Brain pericyte (primary cell): Measurements from ENCODE around the gene GSTM4.
A peak's percentile ranks its signal among the peaks of the same experiment; 100 is the strongest.

ENCODE experiments used
- DNase-seq: peaks from one replicate; pipeline ENCODE4 v3.0.0-alpha.2; 2012; ENCODE audit warnings: low read depth, low spot score

The GSTM4 gene

DNA sequence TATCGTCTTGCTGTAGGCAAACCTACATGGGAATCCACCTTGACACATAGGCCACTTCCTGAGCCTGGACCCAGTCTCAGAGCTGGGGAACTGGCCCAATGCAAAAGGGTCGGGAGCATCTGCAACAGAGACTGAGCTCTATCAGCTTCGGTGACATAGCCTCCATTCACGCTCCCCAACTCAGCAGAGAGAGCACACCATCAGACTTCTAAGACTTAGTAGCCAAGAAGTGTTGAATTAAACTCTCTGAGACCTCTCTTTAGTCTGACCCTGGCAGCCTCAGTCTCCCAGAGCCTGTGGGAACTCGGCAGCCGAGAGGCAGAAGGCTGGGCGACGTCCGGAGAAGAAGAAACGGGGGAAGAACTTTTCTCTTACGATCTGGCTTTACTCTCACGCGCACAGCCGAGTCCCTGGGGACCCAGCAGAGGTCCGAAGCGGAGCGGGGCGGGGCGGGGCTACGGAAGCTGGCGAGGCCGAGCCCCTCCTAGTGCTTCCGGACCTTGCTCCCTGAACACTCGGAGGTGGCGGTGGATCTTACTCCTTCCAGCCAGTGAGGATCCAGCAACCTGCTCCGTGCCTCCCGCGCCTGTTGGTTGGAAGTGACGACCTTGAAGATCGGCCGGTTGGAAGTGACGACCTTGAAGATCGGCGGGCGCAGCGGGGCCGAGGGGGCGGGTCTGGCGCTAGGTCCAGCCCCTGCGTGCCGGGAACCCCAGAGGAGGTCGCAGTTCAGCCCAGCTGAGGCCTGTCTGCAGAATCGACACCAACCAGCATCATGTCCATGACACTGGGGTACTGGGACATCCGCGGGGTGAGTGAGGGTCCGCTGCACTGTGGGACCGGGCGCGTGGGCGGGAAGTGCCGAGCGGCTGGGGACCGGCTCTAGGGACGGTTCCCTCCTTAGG, at the start of gene GSTM4:
Gene GSTM4 (plus strand): TSS at position 485 of the 905 bp plus-strand sequence. CDS start 291 bp downstream, at position 776.
- peak; percentile 44 for DNase-seq

DNA sequence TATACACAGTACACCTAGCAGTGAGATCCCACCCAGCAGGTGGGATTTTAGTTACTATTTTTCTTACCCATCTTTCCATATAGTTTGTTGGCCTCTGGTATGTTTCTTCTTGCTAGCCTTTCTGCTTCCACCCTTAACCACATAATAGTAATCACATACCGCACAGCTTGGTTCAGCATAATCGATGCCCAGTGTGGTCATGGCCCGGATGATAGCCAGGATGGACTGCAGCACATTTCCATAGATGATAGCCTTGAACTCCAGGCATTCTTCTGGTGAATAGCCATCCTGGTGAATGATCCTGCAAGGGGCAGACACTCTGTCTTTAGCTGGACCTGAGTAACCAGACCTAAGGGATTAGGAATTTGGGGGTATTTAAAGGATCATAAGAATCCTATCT, 46.0 kb upstream of the GSTM4 start:
- no peak for DNase-seq

DNA sequence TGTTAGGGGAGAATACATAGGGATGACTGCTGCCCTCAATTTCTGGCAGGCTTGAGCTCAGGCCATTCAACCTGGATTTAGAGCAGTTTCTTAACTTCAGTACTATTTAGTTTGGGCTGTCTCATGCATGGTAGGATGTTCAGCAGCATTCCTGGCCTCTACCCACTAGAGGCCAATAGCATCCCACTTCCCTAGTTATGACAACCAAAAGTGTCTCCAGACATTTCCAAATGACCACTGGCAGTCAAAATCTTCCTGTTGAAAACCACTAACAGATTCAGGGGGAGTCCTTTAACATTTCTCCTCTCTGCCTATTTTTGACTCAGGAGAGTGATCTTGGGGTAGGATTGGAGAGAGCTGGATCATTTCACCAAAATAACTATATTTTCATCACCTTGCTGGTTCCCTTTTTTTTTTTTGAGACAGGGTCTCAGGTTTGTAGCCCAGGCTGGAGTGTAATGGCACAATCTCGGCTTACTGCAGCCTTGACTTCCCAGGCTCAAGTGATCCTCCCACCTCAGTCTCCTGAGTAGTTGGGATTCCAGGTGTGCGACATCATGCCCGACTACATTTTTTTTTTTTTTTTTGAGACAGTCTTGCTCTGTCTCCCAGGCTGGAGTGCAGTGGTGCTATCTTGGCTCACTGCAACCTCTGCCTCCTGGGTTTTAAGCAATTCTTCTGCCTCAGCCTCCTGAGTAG, 45.1 kb upstream of the GSTM4 start:
- no peak for DNase-seq

DNA sequence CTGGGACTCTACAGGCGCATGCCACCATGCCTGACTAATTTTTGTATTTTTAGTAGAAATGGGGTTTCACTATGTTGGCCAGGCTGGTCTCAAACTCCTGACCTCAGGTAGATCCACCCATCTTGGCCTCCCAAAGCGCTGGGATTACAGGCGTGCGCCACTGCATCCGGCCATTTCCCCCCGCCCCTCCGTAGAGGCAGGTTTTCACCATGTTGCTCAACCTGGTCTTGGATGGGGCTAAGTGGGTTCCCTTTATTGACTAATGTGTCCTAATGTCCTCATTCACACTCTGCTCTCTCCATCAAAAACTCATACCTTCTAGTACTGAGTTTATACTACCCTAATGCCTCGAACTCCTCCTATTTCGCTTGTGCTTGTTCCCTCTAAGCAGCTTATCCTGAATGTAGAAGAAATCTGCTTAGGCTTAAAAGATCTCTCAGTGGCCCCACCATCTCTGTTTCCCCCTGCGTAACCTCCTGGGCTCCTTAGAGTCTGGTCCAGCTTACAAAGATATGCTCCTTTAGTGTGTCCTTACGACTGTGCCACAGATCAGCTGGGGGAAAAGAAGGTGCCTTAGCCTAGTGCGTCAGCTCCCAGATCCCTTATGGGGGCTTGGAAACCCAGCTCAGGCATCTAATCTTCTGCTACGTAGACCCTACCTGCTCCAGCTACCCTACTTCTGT, 44.5 kb upstream of the GSTM4 start:
- no peak for DNase-seq

DNA sequence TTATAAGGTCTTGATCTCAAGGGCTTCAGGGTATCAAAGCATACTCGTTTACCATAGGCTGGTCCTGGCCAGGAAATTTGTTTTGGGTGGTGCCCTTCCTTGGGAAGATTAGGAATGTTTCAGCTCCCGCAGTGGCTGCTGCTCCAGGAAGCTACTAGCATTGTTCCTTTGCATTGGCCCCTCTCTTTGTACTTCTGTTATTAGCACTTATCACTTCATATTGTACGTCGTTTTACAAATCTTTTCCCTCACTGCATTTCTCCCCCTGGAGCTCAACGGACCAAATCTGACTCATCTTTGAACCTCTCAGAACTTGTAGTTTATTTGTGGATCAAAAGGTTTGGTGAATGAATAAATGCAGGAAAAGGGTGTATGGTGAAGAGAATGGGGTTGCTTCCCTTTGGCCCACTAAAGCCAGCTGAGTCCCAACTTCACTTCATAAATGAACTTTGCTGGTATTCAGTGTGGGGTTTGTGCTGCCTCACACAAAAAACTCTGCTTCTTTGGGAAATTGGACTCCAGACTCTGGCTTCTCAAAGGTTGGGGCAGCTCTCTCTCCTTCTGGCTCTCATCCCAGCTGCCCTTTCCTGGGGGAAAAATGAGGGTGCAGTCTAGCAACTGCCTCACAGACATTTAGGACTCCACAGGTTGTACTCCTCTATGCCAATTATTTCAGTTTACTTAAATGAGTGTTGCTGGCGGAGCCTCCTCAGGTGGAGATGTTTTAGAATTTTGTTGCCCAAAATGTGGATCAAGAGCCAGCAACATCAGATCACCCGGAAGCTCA, 42.3 kb upstream of the GSTM4 start:
- no peak for DNase-seq

DNA sequence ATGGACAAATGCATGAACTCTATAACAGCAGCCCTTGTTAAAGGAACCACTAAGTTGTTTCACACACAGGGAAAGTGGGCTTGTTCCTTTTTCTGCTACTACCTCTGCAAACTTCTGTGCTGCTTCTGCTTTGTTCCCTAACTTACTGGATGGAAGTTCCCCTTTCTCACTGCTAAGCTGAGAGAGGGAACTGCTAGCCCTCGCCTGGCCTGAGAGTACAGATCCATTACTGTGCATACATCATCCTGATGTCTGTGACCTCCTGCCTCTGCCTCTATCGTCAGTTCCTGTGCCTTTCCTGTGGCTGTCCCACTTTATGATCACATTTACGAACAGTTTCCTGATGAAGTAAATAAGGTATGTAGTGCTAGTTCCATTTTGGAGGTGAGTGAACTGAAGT, 40.0 kb upstream of the GSTM4 start:
- DNase-seq = no peak

DNA sequence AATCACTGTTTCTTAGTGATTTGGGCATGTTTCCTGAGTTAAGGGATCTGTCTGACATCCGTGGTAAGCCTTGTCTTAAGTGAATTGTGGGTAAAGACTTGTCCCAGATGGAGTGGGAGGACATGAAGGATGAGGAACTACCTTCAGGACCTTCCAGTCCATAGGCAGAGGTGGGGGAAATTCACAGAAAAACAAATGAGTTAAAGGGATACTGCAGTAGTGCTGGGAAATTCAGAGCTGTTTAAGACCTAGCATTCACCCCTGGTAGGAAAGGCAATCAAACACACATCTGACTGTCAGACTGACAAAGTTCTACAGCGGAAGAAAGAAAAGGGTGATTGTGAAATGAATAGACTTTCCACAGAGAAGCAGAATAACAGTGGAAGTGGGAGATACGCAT, 39.5 kb upstream of the GSTM4 start:
- no peak for DNase-seq

DNA sequence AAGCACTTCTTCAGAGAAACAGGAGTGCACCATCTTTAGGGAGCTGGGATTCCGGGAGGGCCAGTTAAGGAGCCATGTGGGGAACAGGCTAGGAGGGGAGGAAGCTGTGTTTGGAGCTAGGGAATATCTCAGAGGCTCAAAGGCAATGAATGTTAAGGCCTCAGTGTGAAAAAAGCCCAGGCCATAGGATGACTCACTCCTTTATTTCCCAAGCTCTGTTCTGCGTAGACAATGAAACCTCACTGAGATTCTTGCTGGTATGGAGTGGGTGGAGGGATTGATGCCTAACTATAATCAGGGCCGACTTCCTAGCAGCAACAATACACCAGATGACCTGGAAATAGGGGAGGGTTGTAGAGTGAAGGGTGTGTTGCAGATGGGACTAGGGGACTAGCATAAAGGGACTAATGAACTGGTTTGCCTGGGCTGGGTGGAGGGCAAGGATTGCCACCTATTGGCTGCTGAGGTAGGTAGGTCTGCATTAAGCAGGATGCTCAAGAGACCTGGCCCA, 38.6 kb upstream of the GSTM4 start:
- no peak for DNase-seq

DNA sequence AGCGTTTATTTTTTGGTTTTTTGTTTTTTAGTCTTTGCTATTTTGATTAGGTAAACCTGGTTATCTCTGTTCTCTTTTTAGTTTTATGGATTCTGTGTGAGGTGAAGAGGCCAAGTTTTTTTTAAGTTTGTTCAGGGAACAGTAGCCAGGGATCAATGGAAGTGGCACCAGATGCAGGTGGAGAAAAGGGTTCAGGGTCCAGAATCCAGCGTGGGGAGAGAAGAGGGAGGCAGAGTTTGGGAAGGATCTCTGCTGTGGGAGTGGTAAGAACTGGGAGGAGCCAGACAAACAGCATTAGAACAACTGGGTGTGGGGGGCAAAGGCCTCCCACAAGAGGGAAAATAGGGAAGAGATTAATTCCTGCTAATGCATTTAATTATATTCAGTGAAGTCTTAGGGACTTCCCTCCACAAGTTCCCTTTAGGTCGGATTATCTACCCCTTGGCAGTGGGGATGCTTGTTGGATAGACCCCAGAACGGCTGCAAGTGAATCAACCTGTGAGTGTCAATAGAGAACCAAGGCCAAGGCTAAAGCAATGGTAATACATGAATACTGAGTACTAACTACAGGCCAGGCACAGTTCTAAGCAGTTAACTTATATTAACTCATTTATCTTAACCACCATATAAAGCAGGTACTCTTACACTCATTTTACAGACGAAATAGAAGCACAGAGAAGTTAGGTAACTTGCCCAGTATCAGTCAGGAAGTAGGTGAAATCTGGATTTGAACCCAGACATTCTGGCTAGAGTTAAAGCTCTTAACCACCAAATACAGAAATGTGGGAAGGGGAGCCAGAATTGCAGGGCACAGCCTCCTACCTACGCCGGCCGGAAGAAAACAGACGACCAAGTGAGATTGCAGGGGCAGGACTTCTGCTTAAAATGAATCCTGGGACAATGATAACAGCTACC, 37.0 kb upstream of the GSTM4 start:
- DNase-seq = no peak

DNA sequence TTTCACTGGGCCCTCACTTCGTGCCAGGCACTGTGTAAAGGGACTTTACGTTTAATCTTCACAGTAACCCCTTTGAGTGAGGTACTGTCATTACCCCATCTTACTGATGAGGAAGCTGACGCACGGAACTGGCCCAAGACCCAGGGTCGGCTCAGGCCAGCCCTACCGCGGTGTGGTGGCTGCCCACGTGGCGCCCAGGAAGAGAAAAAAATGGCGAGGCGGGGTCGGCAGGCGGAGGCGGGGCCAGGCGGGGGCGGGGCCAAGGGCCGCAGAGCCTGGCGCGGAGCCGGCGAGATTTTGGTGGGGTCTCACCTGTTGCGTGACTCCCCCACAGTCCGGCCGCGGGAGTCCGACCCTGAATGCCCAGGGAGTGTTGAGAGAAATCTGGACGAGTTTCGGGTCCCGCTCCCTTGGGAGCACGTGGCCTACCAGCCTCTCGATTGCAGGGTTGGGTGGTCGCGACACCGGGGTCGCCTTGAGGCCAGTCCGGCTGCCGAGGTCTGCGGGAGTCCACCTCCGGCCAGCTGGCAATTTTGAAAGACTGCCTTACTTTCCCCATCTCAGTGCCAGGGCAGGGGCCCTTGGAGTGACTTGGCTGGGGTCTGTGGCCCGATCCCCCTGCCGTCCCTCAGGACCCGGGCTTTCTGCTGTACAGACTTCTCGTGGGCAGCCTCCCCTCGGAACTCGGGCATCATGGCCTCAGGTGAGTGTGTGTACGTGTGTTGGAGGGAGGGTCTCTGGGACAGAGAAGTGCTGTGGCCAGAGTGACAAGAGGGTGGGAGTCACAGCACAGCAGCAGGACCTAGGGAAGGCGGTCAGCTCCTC, 36.1 kb upstream of the GSTM4 start, which contains the start of the genes AMPD2 and GNAT2:
Gene AMPD2 (plus strand): TSS at position 262 of the 825 bp plus-strand sequence. CDS start 1,339 bp downstream, outside the sequence.
Gene GNAT2 (minus strand): TSS at position 41 of the 825 bp plus-strand sequence. CDS start 6,746 bp downstream, outside the sequence.
- DNase-seq = no peak

DNA sequence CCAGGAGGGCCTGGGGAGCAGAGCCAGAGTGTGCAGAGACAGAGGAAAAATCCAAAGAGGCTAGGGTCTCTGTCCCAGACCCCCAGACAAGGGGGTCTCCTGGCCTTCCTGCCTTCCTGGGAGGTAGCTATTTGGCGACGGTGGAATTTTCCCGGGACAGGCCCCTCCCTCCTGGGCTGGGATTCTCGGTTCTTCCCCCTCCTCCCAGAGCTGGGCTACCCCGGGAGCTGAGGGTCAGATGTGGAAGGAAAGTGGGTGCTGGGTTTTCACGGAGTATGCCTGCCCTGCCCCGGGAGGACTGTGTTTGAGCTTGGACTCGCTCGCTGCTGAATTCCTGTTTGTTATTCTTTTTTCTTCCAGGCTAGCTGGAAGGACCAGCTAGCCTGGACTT, 35.5 kb upstream of the GSTM4 start:
- DNase-seq = no peak

DNA sequence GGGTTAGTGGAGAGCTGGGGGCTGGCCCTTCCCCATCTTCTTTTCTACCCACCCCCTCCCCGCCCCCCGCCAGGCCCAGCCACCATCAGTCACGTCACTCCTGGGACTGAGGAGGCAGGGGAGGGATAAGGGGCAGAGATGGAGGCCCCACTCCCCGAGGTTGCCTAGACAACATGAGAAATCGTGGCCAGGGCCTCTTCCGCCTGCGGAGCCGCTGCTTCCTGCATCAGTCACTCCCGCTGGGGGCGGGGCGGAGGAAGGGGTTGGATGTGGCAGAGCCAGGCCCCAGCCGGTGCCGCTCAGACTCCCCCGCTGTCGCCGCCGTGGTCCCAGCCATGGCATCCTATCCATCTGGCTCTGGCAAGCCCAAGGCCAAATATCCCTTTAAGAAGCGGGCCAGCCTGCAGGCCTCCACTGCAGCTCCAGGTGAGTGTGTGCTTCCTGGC, 35.0 kb upstream of the GSTM4 start:
- DNase-seq = peak; percentile 53

DNA sequence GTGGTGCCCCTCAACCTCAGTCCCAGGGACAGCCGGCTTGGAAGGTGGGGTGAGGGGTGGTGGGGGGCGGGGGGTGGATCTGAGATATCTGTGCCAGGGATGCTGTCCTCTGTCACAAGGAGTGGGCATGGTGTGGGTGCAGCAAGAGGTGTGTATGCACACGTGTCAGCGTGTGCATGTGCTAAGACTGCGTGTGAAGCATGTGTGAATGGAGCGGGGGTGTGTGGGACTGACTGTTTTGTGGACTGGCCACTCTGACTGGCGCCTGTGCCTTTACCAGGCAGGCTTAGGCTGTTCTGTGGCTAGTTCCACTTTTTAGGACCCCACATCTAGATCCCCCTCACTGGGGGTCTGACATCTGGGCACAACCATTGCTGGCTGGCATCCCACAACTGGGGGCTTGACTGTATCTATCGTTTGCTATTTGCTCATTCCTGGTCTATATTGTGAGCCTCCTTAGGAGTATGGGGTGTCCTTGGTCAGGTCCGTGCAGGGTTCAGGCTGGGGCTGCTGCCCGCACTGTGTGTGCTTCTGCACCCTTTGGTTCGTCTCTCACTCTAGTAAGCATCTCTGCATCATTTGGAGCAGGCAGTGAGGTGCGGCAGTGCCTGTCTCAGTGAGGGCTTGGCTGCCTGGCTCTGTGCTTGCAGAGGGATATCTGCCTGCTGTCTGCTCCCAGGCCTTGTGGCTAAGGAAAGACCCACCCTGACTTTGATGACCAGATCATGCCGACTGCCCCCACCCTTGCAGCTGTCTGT, 34.3 kb upstream of the GSTM4 start:
- DNase-seq = no peak

DNA sequence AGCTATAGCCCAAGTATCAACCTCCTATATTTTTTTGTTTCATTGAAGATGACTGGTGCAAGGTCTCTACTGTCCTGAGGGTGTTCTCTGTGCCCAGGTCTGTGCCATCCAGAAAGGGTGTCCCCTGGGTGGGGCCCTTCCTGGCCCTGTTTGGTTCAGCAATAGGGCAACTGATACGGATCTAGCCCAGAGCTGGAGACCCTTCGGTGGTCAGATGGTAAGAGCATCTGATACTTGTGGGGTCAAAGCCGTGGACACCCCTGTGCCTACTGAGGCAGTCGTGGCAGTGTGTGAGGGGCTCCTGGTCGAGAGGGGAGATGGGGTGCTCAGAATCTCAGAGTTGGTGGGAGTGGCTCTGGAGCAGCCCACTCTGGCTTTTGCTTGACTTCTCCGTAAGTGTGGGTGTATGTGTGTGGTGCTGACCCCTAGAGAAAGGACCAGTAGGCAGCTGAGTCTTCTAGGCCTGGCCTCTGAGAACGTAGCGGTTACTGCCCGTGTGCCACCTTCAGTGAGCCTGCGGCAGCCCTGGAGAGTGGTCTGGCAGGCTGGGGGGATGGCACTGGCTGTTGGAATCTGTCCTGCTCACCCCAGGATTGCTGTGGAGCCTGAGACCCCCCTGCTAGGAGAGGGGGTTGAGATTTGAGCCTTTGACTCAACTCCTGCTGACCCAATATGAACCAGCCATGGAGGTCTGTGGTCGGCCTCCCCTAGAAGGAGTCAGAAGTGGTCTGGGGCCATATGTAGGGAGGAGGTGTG, 33.6 kb upstream of the GSTM4 start:
- DNase-seq = no peak

DNA sequence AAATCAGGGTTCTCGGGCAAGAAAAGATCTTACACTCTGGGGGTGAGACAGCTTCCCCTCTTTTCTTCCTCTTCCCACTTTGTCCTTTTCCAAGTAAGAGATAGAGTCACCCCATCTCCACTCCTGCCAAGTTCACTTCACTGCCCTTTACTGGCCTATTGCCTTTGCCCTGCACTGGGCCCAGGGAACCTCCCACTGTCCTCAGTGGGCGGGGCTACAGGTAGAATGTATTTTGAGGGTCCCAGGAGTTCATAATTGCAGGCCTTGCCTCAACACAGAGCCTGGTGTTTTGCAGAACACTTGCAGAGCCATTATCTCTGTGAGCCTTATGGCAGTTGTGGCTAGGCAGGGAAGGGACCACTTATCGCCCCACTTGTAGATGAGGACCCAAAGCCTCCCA, 33.0 kb upstream of the GSTM4 start:
- DNase-seq = no peak

DNA sequence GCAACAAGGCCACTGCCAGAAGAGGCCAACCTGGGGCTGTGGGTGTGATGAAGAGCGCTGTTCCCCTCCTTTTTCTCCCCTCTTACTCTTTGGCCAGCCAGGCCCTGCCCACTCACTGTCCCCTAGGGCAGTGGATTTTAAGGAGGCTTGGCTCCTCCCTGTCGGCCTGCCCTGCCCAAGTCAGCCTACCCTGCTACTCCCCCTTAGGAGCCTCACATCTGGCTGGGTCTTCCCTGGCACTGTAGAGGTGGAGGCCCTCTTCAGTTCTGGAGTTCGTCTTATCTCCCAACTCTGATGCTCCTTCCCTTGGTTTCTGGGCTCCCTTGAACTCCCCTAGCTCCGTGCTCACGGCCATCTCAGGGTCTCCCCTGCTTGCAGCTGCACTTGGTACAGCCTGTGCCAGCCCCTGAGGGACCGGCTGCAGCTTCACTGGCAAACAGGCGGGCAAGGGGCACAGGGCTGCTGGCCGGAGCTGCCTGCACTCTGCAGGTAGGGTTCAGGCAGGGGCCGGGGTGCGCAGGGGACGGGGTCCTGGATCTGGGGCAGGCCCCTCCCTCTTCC, 32.2 kb upstream of the GSTM4 start:
- no peak for DNase-seq
